CD4-positive, alpha-beta T cell (primary cell): ENCODE measurements around the gene ZNF681. TPM values are rescaled to one million over a fixed set of nuclear protein-coding genes. Genes with fewer than 3 reads are reported as not detected.

Source experiments
- ATAC-seq: fragments of 200-7000 bp; cut with Tn5 transposase; one replicate; pipeline ENCODE4 v1.10.0; 2022; ENCODE audit warnings: mild to moderate bottlenecking; ENCODE audit not compliant: poor library complexity
- CTCF ChIA-PET: fragments of 350-600 bp; sonication (Branson Sonifier 250); formaldehyde crosslinking; loops from one replicate; lab custom pipeline; 2021; ENCODE audit warnings: antibody characterized with exemption, inconsistent platforms; lab: Charles Lee
- POLR2A ChIA-PET: fragments of 350-600 bp; sonication (Branson Sonifier 250); formaldehyde crosslinking; loops from one replicate; lab custom pipeline; 2021; ENCODE audit warnings: antibody characterized with exemption, inconsistent platforms; lab: Charles Lee
- DNase-seq, 14 experiments: peaks; one replicate each; pipeline ENCODE4 v3.0.0-alpha.2; 2013 to 2020; ENCODE audit warnings: mixed read lengths in 2 of 14
- H3K27ac ChIP-seq, 2 donors: one replicate each; pipeline versions ENCODE4 v1.5.1 to v1.7.0; 2013; ENCODE audit warnings: low read length in 2 of 2, low read depth in 1 of 2, mild to moderate bottlenecking in 1 of 2
- H3K27me3 ChIP-seq, 2 experiments: 1 replicate in 1 of 2; 2 replicates in 1 of 2; pipeline versions ENCODE4 v1.6.1 to v1.7.0; 2013; ENCODE audit warnings: low read length in 2 of 2, control low read depth in 1 of 2, mild to moderate bottlenecking in 1 of 2, moderate library complexity in 1 of 2; ENCODE audit not compliant: insufficient read depth in 2 of 2, control insufficient read depth in 1 of 2
- H3K36me3 ChIP-seq: one replicate; pipeline ENCODE4 v1.6.1; 2013; ENCODE audit warnings: low read length, control low read depth; ENCODE audit not compliant: insufficient read depth
- H3K4me1 ChIP-seq: one replicate; pipeline ENCODE4 v1.6.1; 2013; ENCODE audit warnings: low read length, control low read depth; ENCODE audit not compliant: insufficient read depth
- H3K4me3 ChIP-seq: one replicate; pipeline ENCODE4 v1.5.1; 2013; ENCODE audit warnings: mild to moderate bottlenecking, low read length, moderate library complexity
- H3K9me3 ChIP-seq, 2 experiments: 1 replicate in 1 of 2; 2 replicates in 1 of 2; pipeline versions ENCODE4 v1.6.1 to v1.7.0; 2013; ENCODE audit warnings: low read length in 2 of 2, mild to moderate bottlenecking in 2 of 2, control low read depth in 1 of 2, moderate library complexity in 1 of 2; ENCODE audit not compliant: control insufficient read depth in 1 of 2, insufficient read depth in 1 of 2
- H3K27ac Mint-ChIP-seq: one replicate; pipeline ENCODE4 v1.8.0; 2020; ENCODE audit warnings: mixed read lengths
- H3K27me3 Mint-ChIP-seq: one replicate; pipeline ENCODE4 v1.8.0; 2021; ENCODE audit warnings: mixed read lengths
- H3K36me3 Mint-ChIP-seq: one replicate; pipeline ENCODE4 v1.8.0; 2021; ENCODE audit warnings: low read depth, mixed read lengths
- H3K4me1 Mint-ChIP-seq: one replicate; pipeline ENCODE4 v1.8.0; 2021; ENCODE audit warnings: low read depth, mixed read lengths
- H3K4me3 Mint-ChIP-seq: one replicate; pipeline ENCODE4 v1.8.0; 2020; ENCODE audit warnings: mild to moderate bottlenecking, mixed read lengths
- H3K9me3 Mint-ChIP-seq: one replicate; pipeline ENCODE4 v1.8.0; 2020; ENCODE audit warnings: mixed read lengths
- intact Hi-C, 2 experiments: fragments of 100-400 bp; cut with DNase I in 1 of 2; cut with micrococcal nuclease in 1 of 2; formaldehyde crosslinking; loops; one replicate each; pipeline versions ENCODE4 v1.15.1 to v1.9.0; 2023 to 2025; cut with DNase I, micrococcal nuclease
- total RNA-seq, 174 experiments: library from RNA in 2 of 174; stranded (reverse) in 2 of 174; gene quantifications; one replicate each; pipeline ENCODE4 v1.2.3 and lab custom pipeline; 2021 to 2026
- TF ChIP-seq, protein P1 (sequence below): fragments of 200-600 bp; IDR thresholded peaks from one replicate; pipeline ENCODE4 v1.8.0; 2022; ENCODE audit warnings: antibody characterized with exemption, mild to moderate bottlenecking

The ZNF681 gene
- total RNA-seq, 2 experiments from 2014 or later = 1.6 to 2.6 TPM

DNA sequence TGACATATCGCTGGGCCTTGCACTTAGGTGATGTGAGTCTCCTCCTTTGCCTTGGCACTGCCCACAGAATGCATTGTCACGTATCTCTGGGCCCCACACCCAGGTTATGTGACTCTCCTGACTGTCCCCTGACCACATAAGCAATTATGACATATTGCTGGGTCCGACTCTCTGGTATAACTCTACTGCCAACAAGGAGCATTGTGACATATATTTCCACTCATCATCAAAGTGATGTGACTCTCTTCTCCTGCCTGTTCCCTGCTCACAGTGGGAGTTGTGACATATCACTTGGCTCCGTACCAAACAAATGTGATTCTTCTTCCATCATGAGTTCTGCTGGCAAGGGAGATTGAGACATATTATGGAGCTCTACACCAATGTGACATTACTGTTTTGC is 15.4 kb upstream of the ZNF681 start:
- H3K27me3 ChIP-seq = no peaks in the 10 kb centered on the region
- H3K36me3 Mint-ChIP-seq = peaks cover 75% of the 10 kb centered on the region
- H3K4me3 ChIP-seq = no peak overlapping the region
- no peaks in the 10 kb centered on the region for H3K4me1 ChIP-seq
- POLR2A ChIA-PET = no interaction called here
- no peak overlapping the region for H3K27ac Mint-ChIP-seq
- no peaks in the 10 kb centered on the region for H3K27me3 Mint-ChIP-seq
- no peaks in the 10 kb centered on the region for H3K9me3 Mint-ChIP-seq
- TF ChIP-seq, protein P1, sequence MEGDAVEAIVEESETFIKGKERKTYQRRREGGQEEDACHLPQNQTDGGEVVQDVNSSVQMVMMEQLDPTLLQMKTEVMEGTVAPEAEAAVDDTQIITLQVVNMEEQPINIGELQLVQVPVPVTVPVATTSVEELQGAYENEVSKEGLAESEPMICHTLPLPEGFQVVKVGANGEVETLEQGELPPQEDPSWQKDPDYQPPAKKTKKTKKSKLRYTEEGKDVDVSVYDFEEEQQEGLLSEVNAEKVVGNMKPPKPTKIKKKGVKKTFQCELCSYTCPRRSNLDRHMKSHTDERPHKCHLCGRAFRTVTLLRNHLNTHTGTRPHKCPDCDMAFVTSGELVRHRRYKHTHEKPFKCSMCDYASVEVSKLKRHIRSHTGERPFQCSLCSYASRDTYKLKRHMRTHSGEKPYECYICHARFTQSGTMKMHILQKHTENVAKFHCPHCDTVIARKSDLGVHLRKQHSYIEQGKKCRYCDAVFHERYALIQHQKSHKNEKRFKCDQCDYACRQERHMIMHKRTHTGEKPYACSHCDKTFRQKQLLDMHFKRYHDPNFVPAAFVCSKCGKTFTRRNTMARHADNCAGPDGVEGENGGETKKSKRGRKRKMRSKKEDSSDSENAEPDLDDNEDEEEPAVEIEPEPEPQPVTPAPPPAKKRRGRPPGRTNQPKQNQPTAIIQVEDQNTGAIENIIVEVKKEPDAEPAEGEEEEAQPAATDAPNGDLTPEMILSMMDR = no peak
- ATAC-seq (no peak), DNase-seq (no peak)
- no peaks in the 10 kb centered on the region for H3K9me3 ChIP-seq
- peaks cover 19% of the 10 kb centered on the region for H3K4me1 Mint-ChIP-seq
- H3K36me3 ChIP-seq = no peaks in the 10 kb centered on the region
- intact Hi-C loops = no loop called here
- no peak overlapping the region for H3K27ac ChIP-seq
- H3K4me3 Mint-ChIP-seq = no peak overlapping the region
- CTCF ChIA-PET = no interaction called here

GRCh38 chr19:23772675-23773063 is 14.0 kb upstream of the ZNF681 start:
- H3K27ac ChIP-seq = no peak overlapping the region
- ChIA-PET CTCF (no interaction called here), POLR2A (interaction anchor here (1.2 kb wide), 1 partner anchor 14 kb away, joined by 4 read pairs; the partner anchor contains the start of gene ZNF681)
- intact Hi-C loops = no loop called here
- no peaks in the 10 kb centered on the region for H3K27me3 Mint-ChIP-seq
- H3K36me3 Mint-ChIP-seq = peaks cover 68% of the 10 kb centered on the region
- no peaks in the 10 kb centered on the region for H3K4me1 ChIP-seq
- DNase-seq = no peak
- no peaks in the 10 kb centered on the region for H3K9me3 ChIP-seq
- peaks cover 19% of the 10 kb centered on the region for H3K4me1 Mint-ChIP-seq
- no peaks in the 10 kb centered on the region for H3K27me3 ChIP-seq
- H3K4me3 Mint-ChIP-seq = no peak overlapping the region
- H3K4me3 ChIP-seq = no peak overlapping the region
- TF ChIP-seq, protein P1 = no peak
- no peaks in the 10 kb centered on the region for H3K9me3 Mint-ChIP-seq
- H3K27ac Mint-ChIP-seq = no peak overlapping the region
- ATAC-seq = no peak
- H3K36me3 ChIP-seq = no peaks in the 10 kb centered on the region

- DNase-seq (no peak), ATAC-seq (no peak)
- no peak overlapping the region for H3K27ac Mint-ChIP-seq
- H3K36me3 ChIP-seq = no peaks in the 10 kb centered on the region
- H3K36me3 Mint-ChIP-seq = peaks cover 66% of the 10 kb centered on the region
- TF ChIP-seq, protein P1 = no peak
- H3K9me3 ChIP-seq = no peaks in the 10 kb centered on the region
- intact Hi-C loops = no loop called here
- no peaks in the 10 kb centered on the region for H3K27me3 ChIP-seq
- H3K4me3 ChIP-seq = no peak overlapping the region
- POLR2A ChIA-PET = interaction anchor here (1.2 kb wide), 1 partner anchor 14 kb away, joined by 4 read pairs; the partner anchor contains the start of gene ZNF681
- no peaks in the 10 kb centered on the region for H3K9me3 Mint-ChIP-seq
- H3K27me3 Mint-ChIP-seq = no peaks in the 10 kb centered on the region
- no peak overlapping the region for H3K27ac ChIP-seq
- H3K4me1 ChIP-seq = no peaks in the 10 kb centered on the region
- no peak overlapping the region for H3K4me3 Mint-ChIP-seq
- CTCF ChIA-PET = no interaction called here
- H3K4me1 Mint-ChIP-seq = peaks cover 19% of the 10 kb centered on the region
Measured at GRCh38 chr19:23771761-23772674, 13.3 kb upstream of the ZNF681 start.
